GM18511 (cell line): ENCODE results near the gene TMEM120A.

ENCODE experiments used
- ATAC-seq: cut with Tn5 transposase; IDR thresholded peaks from one replicate; pipeline ENCODE4 v1.9.1; 2021; ENCODE audit warnings: mild to moderate bottlenecking, moderate library complexity; ENCODE audit not compliant: unreplicated experiment

TMEM120A gene

GRCh38 chr7:75981453-75982305 is 12.7 kb downstream of the TMEM120A start:
- no peak for ATAC-seq

GRCh38 chr7:75981203-75981452 is 13.3 kb downstream of the TMEM120A start:
- ATAC-seq: no peak

- no peak for ATAC-seq
Observed at GRCh38 chr7:75980430-75981202, 13.8 kb downstream of the TMEM120A start.

- ATAC-seq: no peak
Observed at GRCh38 chr7:75979759-75980429, 14.5 kb downstream of the TMEM120A start.

GRCh38 chr7:75977743-75978142 is 16.7 kb downstream of the TMEM120A start:
- no peak for ATAC-seq

- ATAC-seq: no peak
Observed at GRCh38 chr7:75971961-75972763, 22.2 kb downstream of the TMEM120A start.

- no peak for ATAC-seq
Observed at GRCh38 chr7:75971309-75971960, 23.0 kb downstream of the TMEM120A start.

- no peak for ATAC-seq
Observed at GRCh38 chr7:75969704-75970498, 24.5 kb downstream of the TMEM120A start.

GRCh38 chr7:75969182-75969581 is 25.2 kb downstream of the TMEM120A start:
- ATAC-seq: no peak

- no peak for ATAC-seq
Observed at GRCh38 chr7:75968561-75969001, 25.8 kb downstream of the TMEM120A start.

GRCh38 chr7:75968012-75968411 is 26.4 kb downstream of the TMEM120A start:
- no peak for ATAC-seq

GRCh38 chr7:75967487-75967997 is 26.9 kb downstream of the TMEM120A start:
- no peak for ATAC-seq

- no peak for ATAC-seq
Observed at GRCh38 chr7:75967055-75967454, 27.3 kb downstream of the TMEM120A start.

- ATAC-seq: no peak
Observed at GRCh38 chr7:75966190-75966961, 28.0 kb downstream of the TMEM120A start.

- ATAC-seq: no peak
Observed at GRCh38 chr7:75965617-75966016, 28.8 kb downstream of the TMEM120A start.

GRCh38 chr7:75963381-75963995 is 30.9 kb downstream of the TMEM120A start:
- ATAC-seq: no peak

- ATAC-seq: no peak
Observed at GRCh38 chr7:75962607-75963380, 31.6 kb downstream of the TMEM120A start.
